Measurements from ENCODE around the gene AFF1.

DNA sequence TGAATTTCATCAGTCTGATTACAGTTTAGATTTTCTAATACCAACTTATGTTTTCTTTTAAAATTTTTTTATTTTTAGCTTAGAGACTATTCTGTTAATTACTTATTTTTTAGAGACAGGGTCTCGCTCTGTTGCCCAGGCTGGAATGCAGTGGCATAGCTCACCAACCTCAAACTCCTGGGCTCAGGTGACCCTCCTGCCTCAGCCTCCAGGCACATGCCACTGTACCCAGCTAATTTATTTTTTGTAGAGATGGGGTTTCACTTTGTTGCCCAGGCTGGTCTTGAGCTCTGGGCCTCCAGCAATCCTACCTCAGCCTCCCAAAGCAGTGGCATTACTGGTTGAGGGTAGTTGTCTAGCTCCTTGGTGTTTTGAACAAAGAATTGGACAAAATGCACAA, 183.6 kb downstream of the AFF1 start:
- TF ChIP-seq CTCF (conservative IDR thresholded peaks at IDR 0.05 in 1 of 2, IDR thresholded peaks at IDR 0.05 in 1 of 2; ENCODE audit: extremely low read depth in 1 of 2, insufficient read depth in 1 of 2, low read depth in 1 of 2, low read length in 2 of 2) (no peak), EZH2 (IDR thresholded peaks at IDR 0.05; ENCODE audit: borderline replicate concordance, low read length) (no peak)

All from mammary epithelial cell (primary cell).